Right lobe of liver (tissue), 4 donors: ENCODE data around the gene NEK10.

Experiments used
- POLR2A ChIP-seq: fragments of 450-650 bp; IDR thresholded peaks from one replicate; pipeline ENCODE4 v1.6.1; 2017; ENCODE audit warnings: antibody characterized with exemption, mild to moderate bottlenecking
- TF ChIP-seq, protein P1 (sequence below), 4 donors: fragments of 200-600 bp in 3 of 4; fragments of 450-650 bp in 1 of 4; IDR thresholded peaks; one replicate each; pipeline versions ENCODE4 v1.5.1 to v1.8.0; 2016 to 2022; ENCODE audit warnings: antibody characterized with exemption in 4 of 4, mild to moderate bottlenecking in 2 of 4
- donor health status: DM: no; HTN: no; CAD: no.
- donor health status: DM: no; HTN: no; CAD: no.
- donor health status: DM: no; HTN: yes; CAD: no.

DNA sequence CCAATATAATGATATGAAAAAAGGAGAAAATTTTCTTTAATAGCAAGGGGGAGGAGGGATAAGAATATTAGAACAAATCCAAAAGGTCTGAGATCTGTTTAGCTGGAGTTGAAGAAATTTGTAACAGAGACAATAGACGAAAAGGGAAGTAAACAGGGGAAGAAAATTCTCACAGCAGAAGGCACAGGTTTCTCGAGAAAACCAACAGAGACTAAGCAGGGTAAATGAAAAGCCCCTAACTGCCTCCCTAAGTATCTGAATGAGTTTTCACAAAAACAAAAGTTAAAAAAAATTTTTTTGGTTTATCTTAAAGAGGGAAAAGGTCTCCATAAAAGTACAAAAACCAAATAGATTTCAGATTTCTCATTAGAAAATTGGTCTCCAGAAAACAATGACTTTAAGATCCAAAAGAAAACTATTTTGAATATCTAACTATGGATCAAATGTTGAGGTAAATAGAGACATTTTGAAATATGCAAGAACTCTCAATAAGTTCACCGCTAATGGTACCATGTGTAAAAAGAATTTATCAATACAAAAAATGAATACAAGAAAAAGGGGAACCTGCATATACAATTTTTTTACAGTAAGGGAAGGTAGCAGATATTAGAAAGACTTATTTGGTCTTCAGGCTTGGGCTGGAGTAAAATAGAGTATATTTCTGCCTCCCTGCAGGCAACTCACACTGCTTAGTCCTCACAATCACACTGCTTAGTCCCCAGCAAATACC is 23.9 kb upstream of the NEK10 start:
- TF ChIP-seq, protein P1, sequence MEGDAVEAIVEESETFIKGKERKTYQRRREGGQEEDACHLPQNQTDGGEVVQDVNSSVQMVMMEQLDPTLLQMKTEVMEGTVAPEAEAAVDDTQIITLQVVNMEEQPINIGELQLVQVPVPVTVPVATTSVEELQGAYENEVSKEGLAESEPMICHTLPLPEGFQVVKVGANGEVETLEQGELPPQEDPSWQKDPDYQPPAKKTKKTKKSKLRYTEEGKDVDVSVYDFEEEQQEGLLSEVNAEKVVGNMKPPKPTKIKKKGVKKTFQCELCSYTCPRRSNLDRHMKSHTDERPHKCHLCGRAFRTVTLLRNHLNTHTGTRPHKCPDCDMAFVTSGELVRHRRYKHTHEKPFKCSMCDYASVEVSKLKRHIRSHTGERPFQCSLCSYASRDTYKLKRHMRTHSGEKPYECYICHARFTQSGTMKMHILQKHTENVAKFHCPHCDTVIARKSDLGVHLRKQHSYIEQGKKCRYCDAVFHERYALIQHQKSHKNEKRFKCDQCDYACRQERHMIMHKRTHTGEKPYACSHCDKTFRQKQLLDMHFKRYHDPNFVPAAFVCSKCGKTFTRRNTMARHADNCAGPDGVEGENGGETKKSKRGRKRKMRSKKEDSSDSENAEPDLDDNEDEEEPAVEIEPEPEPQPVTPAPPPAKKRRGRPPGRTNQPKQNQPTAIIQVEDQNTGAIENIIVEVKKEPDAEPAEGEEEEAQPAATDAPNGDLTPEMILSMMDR (IDR thresholded peaks at IDR 0.05): no peak
- TF ChIP-seq POLR2A: no peak
